Embryonic facial prominence (tissue), 1 donor: ENCODE results near the gene NOX3.

Source experiments
- DNase-seq: peaks from one replicate; pipeline ENCODE4 v3.0.0-alpha.2; 2016; ENCODE audit errors: extremely low spot score

The NOX3 gene

DNA sequence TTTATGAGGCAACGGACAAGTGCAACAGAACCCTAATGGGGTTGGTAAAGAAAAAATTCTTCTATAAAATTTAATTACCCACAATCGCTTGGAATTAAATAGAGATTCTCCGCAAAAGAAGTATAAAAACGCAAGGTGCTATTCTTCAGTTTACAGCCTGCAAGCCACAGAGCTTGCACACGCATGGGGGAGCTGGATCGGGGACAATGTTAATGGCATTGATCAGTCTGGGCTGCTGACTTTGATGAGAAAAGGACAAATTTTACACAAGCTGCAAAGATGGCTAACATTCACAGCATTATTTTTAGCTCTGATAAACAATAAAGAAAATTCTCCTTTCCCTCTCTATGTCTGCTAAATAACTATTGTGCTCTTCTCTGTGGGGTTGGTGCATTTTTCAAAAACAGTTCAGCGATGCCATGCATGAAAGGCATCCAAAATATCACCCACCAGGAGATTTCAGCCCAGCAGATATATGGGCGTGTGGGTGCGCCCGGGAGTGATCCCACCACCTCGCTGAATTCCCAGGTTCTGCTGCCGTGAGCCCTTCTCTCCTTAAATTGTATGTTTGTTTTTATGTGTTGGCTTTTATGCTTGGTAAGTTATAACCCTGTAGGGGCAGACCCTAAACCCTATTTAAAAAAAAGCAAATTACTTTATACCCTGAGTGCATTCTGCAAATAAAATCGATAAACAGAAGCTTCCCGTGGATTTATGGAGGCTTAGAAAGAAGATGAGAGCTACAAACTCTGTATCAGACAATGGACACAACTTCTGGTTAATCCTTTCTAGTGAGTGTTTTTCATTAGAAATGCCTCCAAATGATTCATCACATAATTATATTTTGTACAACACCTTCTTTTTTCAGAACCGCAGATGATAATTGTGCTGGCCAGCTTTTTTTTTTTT lies 55.6 kb downstream of the NOX3 start:
- DNase-seq = no peak

DNA sequence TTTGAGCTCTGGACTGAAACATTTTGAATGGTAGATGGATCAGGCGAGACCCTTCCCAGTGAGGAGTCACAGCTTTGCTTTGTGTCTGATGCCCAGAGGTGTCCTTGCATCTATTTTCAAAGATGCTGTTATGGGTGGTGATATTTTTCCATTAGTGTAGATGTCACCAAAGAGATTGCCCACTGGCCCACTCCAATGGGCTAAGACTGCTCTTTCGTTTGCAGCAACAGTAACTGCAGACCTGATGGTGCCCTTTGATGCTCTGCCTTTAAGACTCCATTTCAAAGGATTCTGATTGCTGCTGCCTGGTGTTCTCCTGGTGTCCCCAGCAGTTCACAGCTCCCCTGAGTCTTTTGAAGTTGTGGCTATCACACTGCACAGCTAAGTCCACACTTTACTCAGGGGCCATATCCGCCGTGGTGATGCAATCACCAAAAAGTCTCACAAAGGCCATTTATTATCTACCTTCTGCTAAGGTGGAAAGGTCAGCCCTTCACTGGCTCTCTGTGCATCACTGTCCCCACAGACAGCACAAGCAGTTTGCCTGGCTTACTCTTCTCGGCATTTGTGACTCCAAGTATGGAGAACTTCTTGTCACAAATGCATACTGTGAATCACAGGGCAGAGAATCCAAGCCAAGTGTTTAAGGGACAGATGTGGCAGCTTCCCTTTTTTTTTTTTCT lies 56.4 kb downstream of the NOX3 start:
- DNase-seq = no peak

DNA sequence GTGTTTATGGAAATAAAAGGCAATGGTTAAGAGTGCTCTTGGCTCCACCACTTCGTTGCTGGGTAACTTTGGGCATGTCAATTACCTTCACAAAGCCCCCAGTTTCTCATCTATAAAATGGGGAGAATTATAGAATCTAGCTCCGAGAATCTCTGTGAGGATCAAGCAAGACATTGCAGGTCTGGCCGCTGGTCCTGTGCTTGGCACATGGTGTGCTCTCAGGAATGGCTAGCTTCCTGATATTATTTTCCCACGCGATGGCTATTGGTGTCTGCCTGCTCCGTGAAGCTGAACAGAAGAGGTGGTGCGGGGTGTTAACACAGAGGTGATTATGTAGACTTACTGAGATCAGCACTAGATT lies 57.0 kb downstream of the NOX3 start:
- DNase-seq = no peak

DNA sequence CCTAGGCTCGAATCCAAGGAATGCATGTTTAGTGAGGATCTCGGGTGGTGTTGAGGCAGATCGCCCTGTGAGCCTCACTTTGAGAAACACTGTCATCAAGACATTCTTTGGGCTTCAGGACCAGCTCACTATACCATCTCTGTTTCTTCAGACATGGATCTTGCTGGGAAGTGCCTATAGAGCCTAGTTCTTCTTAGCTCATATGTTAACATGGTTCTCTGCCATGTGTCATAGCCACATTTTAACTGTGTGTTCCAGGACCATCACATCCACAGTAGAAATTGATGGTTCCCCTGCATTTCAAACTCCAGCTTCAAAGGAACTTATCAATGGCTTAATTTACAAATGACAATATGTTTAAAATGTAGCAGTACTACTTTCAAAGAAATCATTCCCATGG lies 57.4 kb downstream of the NOX3 start:
- DNase-seq = no peak

DNA sequence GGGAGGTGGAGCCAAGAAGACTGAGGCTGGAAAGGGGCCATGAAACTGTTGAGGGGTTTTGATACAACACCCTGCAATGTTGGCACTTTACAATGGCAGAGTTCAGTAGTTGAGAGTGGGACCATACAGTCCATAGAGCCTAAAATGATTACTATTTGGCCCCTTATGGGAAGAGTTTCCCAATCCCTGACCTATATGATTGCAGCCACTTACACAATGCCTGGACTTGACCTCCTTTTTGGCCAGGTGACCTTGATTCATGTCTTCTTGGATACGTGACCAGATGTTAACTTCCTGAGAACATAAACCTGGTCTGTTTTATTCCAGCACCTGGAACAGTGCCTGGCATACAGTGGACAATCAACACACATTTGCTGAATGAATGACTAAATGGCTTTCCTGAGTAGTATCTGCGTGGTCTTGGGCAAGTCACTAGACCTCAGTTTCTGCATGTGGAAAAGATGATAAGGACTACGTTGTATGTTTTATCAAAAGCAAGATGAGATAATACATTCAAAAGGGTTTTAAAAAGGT lies 58.4 kb downstream of the NOX3 start:
- DNase-seq = no peak

DNA sequence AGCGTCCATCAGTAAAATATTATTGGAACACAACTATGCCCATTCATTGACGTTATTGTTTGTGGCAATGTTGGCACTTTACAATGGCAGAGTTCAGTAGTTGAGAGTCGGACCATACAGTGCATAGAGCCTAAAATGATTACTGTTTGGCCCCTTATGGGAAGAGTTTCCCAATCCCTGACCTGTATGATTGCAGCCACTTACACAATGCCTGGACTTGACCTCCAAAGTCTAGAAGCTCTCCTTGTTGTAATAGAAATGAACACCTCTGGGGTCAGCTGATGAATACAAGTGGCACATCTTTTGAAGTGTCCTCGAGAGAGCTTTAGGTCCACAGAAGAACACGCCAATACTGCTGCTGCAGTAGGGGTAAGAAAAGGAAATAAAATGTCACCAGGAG lies 59.0 kb downstream of the NOX3 start:
- DNase-seq = no peak

DNA sequence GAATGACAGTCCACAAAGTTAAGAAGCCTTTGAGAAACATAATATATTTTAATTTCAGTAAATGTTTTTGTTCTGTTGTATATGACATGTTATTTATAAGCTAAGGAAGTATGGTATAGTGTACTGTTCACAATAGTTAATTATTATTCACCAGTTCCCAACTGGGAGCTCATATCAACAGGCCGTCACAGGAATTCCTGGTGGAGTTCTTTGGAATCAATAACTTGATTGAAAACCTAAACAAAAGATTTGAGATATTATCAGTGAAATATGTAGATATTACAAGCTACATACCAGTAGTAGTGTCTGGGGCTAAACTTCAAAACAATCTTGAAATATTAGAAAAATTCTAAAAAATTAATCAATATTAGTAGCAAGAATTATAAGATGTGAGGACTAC lies 60.3 kb downstream of the NOX3 start:
- DNase-seq = no peak

DNA sequence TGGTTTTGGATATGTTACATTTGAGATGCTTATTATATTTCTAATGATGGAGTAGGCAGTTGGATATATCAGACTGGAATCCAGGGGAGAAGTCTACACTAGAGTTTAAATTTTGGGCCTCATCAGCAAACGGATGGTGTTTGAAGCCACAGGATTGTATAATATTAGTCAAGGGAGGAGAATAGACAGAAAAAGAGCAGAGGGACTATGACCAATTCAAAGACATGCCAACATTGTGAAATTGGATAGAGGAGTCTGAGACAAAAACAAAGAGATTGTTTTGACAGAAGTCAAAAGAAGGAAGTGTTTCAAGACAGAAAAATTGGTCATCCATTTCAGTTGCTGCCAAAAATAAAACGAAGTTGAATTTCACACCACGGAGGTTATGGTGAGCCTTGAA lies 66.5 kb downstream of the NOX3 start:
- DNase-seq = no peak

DNA sequence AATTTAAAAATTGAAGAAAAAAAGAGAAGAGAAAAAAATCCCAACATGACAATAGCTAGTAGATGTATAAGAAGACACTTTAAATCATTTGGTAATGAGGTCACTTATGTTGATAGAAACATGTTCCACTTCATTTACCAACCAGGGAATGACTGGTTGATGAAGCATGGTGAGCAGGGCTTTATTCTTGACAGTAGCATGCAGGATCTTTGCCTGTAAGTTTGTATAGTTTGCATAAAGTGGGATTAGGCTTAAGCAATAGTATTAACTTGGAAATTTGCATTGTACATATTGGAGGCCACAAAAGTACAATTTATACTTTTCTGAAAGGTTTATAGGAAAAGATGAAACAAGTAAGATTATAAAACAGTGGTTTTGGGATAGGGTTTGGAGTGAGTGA lies 67.0 kb downstream of the NOX3 start:
- DNase-seq = no peak

DNA sequence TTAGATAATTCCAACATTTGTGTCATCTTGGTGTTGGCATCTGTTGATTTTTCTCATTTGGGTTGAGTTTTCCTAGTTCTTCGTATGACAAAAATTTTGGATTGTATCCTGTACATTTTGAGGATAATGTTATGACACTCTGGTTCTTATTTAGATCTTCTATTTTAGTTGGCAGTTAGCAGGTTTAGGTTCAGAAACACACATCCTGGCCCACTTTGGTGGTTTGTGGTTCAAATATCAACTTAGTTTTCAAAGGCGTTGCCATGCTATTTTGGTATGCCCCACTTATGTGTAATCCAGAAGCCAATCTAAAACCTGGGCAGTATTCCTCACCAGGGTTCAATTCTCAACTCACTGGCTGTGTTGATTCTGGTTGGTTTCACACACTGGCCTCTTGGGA lies 68.2 kb downstream of the NOX3 start:
- DNase-seq = no peak

DNA sequence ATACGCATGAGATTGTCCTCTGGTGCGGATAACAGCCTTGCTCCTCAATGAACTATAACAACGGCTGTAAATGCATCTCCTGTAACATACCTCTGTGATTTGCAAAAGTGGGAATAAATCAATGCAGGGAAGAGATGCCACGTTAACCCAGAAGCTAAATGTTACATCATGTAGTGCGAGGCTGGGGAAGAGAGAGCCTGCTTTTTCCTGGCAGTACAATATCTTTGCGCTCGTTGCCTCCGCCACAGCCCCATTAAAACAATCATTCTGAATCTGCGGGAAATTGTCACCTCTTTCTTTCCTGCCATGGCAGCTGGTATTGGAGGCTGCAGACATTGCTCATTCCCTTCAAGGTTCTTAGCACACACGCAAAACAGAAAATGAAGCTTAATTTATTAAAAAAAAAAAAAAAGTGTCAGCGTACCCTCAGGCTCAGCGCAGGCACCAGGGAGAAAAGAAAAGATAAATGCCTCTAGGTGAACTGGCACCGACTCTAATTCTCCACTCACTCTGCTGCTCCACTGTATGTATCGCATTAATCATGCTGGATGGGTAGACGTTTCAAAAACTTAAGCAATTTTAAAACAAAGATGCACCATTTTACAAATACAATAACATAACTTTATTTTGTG lies 71.2 kb downstream of the NOX3 start:
- no peak for DNase-seq

DNA sequence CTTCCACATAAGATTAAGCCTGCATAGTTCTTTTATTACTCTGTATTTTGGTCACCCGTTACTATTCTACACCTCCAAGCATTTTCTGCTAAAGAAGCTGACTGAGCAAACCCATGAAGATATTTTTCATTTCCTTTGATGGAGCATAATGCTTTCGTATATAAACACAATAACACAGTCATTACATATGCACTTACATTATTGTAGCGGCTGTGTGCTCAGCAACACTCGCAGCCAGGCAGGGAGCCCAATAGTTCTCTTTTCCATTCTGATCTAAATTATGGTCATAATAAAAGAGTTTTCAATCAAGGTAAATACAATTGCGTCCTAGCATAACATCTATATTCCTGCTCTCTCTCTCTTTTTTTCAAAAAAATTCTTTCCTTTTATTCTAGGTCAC lies 71.7 kb downstream of the NOX3 start:
- DNase-seq = no peak

DNA sequence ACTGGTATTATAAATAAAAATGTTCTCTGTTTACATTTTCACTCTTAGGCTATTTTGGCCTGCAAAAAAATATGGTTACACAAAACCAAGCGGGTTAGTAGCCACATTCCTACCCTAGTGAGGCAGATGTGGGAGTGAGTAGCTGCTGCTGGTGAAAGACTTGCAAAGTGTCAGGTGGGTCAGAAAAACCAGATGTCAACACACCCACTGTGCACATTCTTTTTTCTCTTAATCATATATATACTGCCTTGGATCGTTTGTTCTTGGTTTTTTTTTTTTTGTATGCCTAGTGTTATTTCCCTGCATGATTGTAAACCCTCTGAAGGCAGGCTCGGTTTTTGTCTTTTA lies 73.3 kb downstream of the NOX3 start:
- no peak for DNase-seq

DNA sequence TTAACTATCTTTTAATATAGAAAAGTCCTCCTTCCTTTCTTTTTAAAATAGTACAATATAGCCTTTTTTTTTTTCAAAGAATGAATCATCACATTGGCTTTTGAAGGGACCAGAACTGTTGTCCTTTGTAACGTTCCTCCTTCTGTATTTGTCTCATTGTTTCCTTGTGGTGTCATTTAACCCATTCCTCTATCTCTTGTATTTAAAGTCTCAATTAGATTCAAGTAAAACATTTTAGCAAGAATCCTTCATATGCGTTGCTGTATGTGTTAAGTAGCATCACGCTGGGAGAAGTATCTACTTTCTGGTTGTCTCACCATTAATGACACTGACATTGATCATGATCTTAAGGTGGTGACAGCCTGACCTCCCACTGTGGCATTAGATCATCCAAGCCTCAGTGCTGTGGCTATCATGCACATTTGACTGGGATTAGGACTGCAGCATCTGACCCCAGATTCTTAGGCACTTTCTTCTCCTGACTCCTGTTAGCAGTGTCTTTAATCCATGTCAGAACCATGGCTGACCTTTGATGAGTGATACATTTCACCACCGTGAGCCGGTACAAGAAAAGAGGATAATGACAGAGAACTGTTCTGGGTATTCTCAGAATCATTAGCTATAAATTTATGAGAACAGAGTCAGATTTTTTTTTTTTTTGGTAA lies 73.8 kb downstream of the NOX3 start:
- no peak for DNase-seq

DNA sequence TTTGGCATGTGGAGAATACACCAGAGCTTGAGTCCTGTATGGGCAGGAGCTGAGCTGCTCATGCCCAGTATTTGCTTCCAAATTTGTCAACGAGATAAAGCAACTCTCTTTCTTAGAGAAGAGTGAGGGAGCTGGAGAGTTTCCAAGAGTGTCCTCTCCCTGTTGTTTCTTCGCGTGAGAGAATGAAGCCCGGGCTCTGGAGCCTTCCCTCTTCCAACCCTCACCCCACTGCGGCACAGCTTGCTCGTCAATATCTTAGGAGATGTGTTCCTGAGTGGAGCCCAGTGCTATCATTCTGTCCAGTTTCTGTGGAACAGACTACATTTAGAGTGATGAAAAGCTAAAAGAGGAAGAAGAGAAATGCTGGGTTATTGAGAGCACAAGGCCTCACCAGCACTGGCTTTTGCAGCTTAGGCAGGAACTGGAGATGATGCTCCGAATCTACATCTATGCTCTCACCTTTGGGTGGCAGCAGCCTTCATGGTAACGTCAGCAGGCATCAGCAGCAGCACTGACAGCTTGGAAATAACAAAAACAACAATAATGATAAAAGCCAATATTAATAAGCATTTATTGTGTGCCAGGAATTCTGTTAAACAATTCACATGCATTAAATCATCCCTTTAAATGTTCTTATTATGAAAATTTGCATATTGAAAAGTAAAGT lies 74.8 kb downstream of the NOX3 start:
- no peak for DNase-seq

DNA sequence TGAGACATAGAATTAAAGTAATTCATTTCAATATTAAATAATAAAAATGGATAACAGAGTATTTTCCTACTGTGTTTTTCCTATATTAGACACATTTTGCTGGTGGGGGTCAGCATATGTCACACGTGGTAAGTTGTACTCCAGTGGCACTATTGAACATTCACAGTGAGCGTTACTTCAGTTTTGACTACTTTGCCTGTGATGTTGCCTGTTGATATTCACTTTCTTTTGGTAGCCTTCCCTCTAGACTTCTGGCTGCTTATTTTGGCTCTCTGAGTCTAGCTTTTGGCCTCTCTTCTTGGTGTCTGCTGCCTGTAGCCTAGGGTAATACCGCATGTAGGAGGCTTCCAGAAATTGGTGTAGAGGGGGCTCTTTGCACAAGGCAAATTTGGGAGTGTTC lies 76.9 kb downstream of the NOX3 start:
- no peak for DNase-seq

DNA sequence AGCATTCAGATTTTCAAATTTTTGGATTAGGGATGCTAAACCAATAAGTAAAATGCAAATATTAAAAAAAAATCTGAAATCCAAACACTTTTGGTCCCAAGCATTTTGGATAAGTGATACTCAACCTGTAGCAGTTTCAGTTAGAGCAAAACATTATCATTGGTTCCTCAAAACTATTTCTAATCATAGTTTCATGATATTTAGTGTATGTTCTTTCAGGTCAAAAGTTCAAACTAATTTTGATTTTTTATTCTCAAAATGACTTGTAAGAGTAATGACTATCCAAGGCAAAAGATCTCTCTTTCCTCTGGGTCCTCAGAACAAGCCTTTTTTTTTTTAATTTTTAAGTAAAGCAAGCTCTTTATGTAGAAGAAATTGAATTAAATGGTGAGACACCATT lies 77.4 kb downstream of the NOX3 start:
- no peak for DNase-seq

DNA sequence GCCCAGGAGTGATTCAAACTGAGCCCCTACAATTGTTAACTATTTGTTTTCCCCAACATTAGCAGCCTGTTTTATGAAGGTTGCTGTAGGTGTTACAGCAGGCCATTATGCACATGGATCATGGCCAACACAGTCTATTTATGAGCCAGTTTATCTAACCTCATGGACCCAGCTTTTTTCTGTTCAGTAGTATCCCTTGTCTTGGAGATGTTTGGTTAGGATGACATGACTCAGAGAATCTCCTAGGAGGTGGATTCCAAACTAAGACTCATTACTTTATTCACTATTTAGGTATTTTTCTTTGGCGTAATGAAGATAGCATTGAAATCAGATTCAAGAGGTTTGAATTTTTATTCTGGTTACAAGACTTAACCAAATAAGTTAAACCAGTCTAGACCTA lies 78.6 kb downstream of the NOX3 start:
- no peak for DNase-seq

DNA sequence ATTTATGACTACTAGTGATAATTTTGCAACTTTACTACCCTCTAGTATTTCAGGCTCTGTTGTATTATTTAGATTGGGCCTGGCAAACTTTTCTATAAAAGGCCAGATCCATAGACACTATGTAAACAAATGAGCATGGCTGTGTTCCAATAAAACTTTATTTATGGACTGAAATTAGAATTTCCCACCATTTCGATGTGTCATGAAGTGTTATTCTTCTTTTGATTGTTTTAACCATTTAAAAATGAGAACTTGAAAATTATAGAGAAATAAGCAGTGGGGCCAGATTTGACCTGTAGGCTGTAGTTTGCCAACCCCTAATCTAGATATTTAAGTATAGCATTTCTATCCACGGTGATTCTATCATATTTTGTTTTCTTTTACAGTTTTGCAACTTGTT lies 79.8 kb downstream of the NOX3 start:
- DNase-seq = no peak

DNA sequence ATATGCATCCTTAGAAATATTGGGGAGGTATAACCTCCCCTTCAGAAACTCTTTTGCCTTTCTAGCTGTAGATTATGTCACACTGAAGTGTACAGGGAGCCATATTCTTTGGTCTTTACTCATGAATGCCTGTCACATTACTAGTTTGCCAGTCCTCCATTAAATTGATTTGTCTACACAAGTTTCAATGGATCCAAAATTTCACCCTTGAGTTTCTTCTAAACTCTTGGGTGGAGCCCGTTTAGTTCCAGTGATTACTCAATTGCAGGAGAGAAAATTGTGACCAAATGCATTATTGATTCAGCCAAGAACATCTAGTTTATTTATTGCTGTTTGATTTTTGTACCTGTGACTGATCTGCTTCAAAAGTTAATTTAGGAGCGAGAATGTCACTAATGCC lies 81.0 kb downstream of the NOX3 start:
- DNase-seq = no peak

DNA sequence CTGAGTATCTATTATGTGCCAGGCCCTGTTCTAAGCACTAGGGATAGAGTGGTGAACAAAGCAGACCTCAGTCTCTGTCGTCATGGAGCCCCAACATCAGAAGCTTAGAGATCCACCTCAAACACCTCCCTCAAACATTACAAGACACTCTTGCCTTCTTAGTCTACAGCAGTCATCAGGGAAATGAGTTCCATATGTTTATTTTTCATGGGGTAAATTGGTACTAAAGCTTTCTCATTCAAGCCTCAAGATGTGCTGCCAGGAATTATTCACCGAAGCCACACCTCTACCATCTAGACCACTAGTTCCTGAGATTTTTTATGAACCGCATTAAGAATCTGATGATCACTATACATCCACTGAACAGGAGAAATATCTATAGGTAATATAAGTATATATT lies 82.4 kb downstream of the NOX3 start:
- no peak for DNase-seq

DNA sequence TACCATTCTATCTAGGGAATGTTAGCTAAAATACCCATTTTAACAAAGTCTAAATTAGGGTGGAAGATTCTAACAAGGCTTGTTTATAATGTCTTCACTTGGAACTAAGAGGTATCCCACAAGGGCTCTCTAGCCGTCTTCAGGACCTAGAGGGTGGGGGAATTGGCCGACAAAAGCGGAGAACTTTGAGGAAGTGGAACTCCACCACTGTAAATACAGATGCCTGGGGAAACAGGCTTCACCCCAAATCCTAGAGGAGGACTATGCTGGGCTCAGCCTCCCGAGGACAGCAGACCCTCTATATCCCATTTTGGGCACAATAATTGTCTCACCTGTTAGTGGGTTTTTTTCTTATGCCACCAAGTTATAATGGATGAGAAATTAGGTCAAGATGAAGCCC lies 83.4 kb downstream of the NOX3 start:
- no peak for DNase-seq
